BJ (cell line): ENCODE results near the gene CCND3. TPM values are rescaled to one million over a fixed set of nuclear protein-coding genes. Genes with fewer than 3 reads are reported as not detected.

Experiments
- CTCF ChIA-PET: fragments of 350-600 bp; formaldehyde crosslinking; extraction: SDS; loops from one replicate; lab custom pipeline; 2021; ENCODE audit warnings: antibody characterized with exemption, inconsistent platforms; lab: Yijun Ruan, JAX
- POLR2A ChIA-PET: fragments of 300-600 bp; sonication (Branson Sonifier 250); formaldehyde crosslinking; extraction: SDS; loops from one replicate; lab custom pipeline; 2021; ENCODE audit warnings: antibody characterized with exemption; lab: Charles Lee
- DNase-seq: peaks from one replicate; pipeline ENCODE4 v3.0.0-alpha.2; 2011; ENCODE audit warnings: low read depth
- H3K27me3 ChIP-seq: 2 replicates; pipeline ENCODE4 v1.6.0; 2011; ENCODE audit warnings: low read length; ENCODE audit not compliant: control insufficient read depth, insufficient read depth
- H3K36me3 ChIP-seq: 2 replicates; pipeline ENCODE4 v1.5.1; 2011; ENCODE audit warnings: low read length; ENCODE audit not compliant: control insufficient read depth, insufficient read depth
- H3K4me3 ChIP-seq: 2 replicates; pipeline ENCODE4 v1.5.1; 2011; ENCODE audit warnings: low read depth, mild to moderate bottlenecking, control low read depth, low read length
- polyA plus RNA-seq: library from polyadenylated mRNA; depleted of rRNA; stranded (reverse); fragments of >200 nt; gene quantifications from 2 replicates; pipeline ENCODE4 v1.2.3, GENCODE V29; 2011
- TF ChIP-seq, protein P1 (sequence below): IDR thresholded peaks from 2 replicates; pipeline ENCODE4 v1.5.1; 2011; ENCODE audit warnings: low read depth, mild to moderate bottlenecking, control low read depth, inconsistent platforms, low read length, moderate library complexity; ENCODE audit not compliant: insufficient read depth

Gene CCND3
- polyA plus RNA-seq, 1 experiment, result 38.5 TPM

DNA sequence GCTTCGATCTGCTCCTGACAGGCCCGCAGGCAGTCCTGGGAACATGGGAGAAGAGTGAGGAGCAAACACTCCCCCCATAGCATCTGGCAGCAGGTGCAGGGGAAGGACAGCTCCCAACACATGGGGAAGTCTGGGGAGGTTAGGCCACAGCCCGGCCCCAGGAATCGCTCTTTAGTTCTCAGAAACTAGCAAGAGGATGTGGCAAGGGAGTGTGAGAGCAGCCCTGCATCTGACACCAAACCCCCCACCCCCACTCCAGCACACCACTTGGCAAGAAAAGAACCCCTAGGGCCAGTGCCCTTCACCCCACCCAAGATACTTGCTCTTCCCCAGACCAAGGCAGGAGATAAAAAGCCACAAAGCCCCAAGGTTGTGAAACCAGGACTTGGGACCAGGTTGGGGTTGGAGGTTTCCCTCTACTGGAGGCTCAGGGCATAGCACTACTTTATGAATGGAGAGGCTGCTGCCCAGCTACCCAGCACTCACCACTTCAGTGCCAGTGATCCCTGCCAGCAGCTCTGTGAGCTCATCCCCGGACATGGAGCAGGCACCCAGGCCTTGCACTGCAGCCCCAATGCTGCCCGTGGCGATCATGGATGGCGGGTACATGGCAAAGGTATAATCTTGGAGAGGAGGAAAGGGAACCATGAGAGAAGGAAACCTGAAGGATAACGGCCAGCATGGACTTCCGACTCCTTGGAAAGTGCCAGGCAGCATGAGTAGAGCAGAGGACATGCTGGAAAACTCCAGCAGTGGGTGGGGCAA lies 5.4 kb downstream of the CCND3 start:
- peak; percentile 64 for DNase-seq
- Histone ChIP-seq H3K4me3 (no peak overlapping the region), H3K27me3 (no peaks in the 10 kb centered on the region), H3K36me3 (peaks cover 26% of the 10 kb centered on the region)
- TF ChIP-seq, protein P1, sequence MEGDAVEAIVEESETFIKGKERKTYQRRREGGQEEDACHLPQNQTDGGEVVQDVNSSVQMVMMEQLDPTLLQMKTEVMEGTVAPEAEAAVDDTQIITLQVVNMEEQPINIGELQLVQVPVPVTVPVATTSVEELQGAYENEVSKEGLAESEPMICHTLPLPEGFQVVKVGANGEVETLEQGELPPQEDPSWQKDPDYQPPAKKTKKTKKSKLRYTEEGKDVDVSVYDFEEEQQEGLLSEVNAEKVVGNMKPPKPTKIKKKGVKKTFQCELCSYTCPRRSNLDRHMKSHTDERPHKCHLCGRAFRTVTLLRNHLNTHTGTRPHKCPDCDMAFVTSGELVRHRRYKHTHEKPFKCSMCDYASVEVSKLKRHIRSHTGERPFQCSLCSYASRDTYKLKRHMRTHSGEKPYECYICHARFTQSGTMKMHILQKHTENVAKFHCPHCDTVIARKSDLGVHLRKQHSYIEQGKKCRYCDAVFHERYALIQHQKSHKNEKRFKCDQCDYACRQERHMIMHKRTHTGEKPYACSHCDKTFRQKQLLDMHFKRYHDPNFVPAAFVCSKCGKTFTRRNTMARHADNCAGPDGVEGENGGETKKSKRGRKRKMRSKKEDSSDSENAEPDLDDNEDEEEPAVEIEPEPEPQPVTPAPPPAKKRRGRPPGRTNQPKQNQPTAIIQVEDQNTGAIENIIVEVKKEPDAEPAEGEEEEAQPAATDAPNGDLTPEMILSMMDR, result peak; percentile 98
- ChIA-PET POLR2A (no interaction called here), CTCF (interaction anchor here (0.6 to 10.5 kb wide), 11 partner anchors 8 to 149 kb away, joined by 3 to 152 read pairs (median 6); partner anchors contain the start of genes BYSL, MED20, TAF8 and TOMM6)

DNA sequence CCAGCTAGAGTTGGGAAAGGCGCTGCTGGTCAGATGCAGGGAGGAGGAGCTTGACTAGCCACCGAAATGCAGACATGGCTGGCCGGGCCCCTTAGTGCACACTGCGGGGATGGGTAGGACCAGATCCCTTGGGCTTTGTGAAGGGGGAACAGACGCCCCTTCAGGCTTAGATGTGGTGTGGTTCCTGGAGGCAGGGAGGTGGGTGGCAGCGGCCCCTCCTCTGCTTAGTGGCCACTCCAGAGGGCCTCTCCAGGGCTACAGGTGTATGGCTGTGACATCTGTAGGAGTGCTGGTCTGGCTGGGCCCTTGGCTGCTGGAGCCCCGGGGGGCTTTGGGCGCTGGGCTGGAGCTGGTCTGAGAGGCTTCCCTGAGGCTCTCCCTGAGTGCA lies 5.9 kb downstream of the CCND3 start:
- ChIA-PET CTCF (interaction anchor here (1.1 to 10.5 kb wide), 9 partner anchors 8 to 149 kb away, joined by 3 to 152 read pairs (median 9); partner anchors contain the start of genes BYSL, MED20, TAF8 and TOMM6), POLR2A (interaction anchor here (0.6 kb wide), 1 partner anchor 9 kb away, joined by 4 read pairs; no protein-coding TSS in a partner anchor)
- TF ChIP-seq, protein P1, result no peak
- no peak for DNase-seq
- Histone ChIP-seq H3K36me3 (peaks cover 31% of the 10 kb centered on the region), H3K4me3 (no peak overlapping the region), H3K27me3 (no peaks in the 10 kb centered on the region)

DNA sequence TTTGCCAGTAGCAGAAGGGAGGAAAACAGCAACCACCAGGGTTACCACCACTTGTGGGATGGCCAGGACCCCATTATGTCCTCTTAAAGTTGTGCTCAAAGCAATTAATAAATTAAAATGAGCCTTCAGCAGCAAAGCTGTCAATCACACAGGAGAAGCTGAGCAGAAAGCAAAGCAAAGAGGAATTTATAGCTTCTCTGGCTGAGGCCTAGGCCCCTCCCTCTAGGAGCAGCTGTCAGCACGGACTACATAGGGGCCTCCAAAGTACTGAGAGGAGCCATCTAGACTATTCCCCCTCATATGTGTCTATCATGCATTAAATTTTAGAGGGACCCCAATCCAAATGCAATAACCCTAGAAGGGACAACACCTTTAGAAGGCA lies 6.4 kb downstream of the CCND3 start:
- H3K36me3 ChIP-seq, result peaks cover 34% of the 10 kb centered on the region
- DNase-seq, result no peak
- no peak overlapping the region for H3K4me3 ChIP-seq
- CTCF ChIA-PET, result interaction anchor here (1.1 to 10.5 kb wide), 8 partner anchors 7 to 148 kb away, joined by 3 to 152 read pairs (median 15); partner anchors contain the start of genes BYSL, MED20, TAF8 and TOMM6
- TF ChIP-seq, protein P1, result no peak
- POLR2A ChIA-PET, result interaction anchor here (0.6 kb wide), 1 partner anchor 8 kb away, joined by 4 read pairs; no protein-coding TSS in a partner anchor
- H3K27me3 ChIP-seq, result no peaks in the 10 kb centered on the region

GRCh38 chr6:41934278-41935192 lies 7.1 kb downstream of the CCND3 start:
- TF ChIP-seq, protein P1, result no peak
- CTCF ChIA-PET, result interaction anchor here (0.6 to 10.5 kb wide), 7 partner anchors 12 to 334 kb away, joined by 3 to 152 read pairs (median 9); partner anchors contain the start of genes BYSL, MED20, TAF8 and TOMM6
- Histone ChIP-seq H3K4me3 (no peak overlapping the region), H3K27me3 (no peaks in the 10 kb centered on the region), H3K36me3 (peaks cover 38% of the 10 kb centered on the region)
- DNase-seq, result no peak
- POLR2A ChIA-PET, result no interaction called here
